Smooth muscle cell (in vitro differentiated cells): ENCODE data around the gene ACOT7. TPM values are rescaled to one million over a fixed set of nuclear protein-coding genes. Genes with fewer than 3 reads are reported as not detected.

ENCODE experiments used
- DNase-seq: peaks from one replicate; lab custom pipeline; 2025; ENCODE audit not compliant: unreplicated experiment; lab: John Stamatoyannopoulos, UW
- H2AFZ ChIP-seq: fragments of 200-600 bp; sonication (generic); 2 replicates; pipeline ENCODE4 v1.6.0; 2016; ENCODE audit warnings: antibody characterized with exemption, low read depth, mild to moderate bottlenecking
- H3F3A ChIP-seq: fragments of 200-600 bp; sonication (generic); 2 replicates; pipeline ENCODE4 v1.6.0; 2017; ENCODE audit warnings: antibody characterized with exemption, low read depth
- H3K27ac ChIP-seq: fragments of 200-600 bp; sonication (generic); 2 replicates; pipeline ENCODE4 v1.5.1; 2016; ENCODE audit warnings: low read depth, mild to moderate bottlenecking
- H3K27me3 ChIP-seq: fragments of 200-600 bp; sonication (generic); 2 replicates; pipeline ENCODE4 v1.6.1; 2016; ENCODE audit warnings: low read depth, mild to moderate bottlenecking
- H3K36me3 ChIP-seq: fragments of 200-600 bp; sonication (generic); 2 replicates; pipeline ENCODE4 v1.5.1; 2016; ENCODE audit warnings: low read depth
- H3K4me1 ChIP-seq: fragments of 200-600 bp; sonication (generic); 2 replicates; pipeline ENCODE4 v1.5.1; 2016; ENCODE audit warnings: low read depth
- H3K4me2 ChIP-seq: fragments of 200-600 bp; sonication (generic); 2 replicates; pipeline ENCODE4 v1.6.0; 2016; ENCODE audit warnings: mild to moderate bottlenecking
- H3K4me3 ChIP-seq: fragments of 200-600 bp; sonication (generic); 2 replicates; pipeline ENCODE4 v1.5.1; 2016; ENCODE audit warnings: mild to moderate bottlenecking
- H3K79me2 ChIP-seq: fragments of 200-600 bp; sonication (generic); 2 replicates; pipeline ENCODE4 v1.6.0; 2016; ENCODE audit warnings: low read depth, mild to moderate bottlenecking
- H3K9ac ChIP-seq: fragments of 200-600 bp; sonication (generic); 2 replicates; pipeline ENCODE4 v1.6.0; 2016; ENCODE audit warnings: low read depth
- H3K9me3 ChIP-seq: fragments of 200-600 bp; sonication (generic); replicated peaks from 2 replicates; pipeline ENCODE4 v1.5.1; 2016; ENCODE audit warnings: low read depth
- H4K20me1 ChIP-seq: fragments of 200-600 bp; sonication (generic); 2 replicates; pipeline ENCODE4 v1.6.0; 2016; ENCODE audit warnings: low read depth
- WGBS: methylation state at CpG from one replicate; pipeline ENCODE4 v1.1.7; 2016; ENCODE audit warnings: low lambda C conversion rate; 5-methylcytosine and 5-hydroxymethylcytosine counted together
- polyA plus RNA-seq: library from polyadenylated mRNA; unstranded; fragments of >200 nt; fragmentation: Nextera tagmentation; extraction: Ambion mirVana; gene quantifications from 2 replicates; pipeline ENCODE4 v1.2.1, GENCODE V29; 2016
- total RNA-seq: library from RNA; depleted of rRNA; stranded (reverse); fragments of >200 nt; gene quantifications from 2 replicates; pipeline ENCODE4 v1.2.3, GENCODE V29; 2014
- TF ChIP-seq, protein P1 (sequence below): fragments of 200-600 bp; sonication (generic); IDR thresholded peaks from 2 replicates; pipeline ENCODE4 v1.5.1; 2017; ENCODE audit warnings: borderline replicate concordance, mild to moderate bottlenecking, antibody characterized with exemption; ENCODE audit not compliant: insufficient read depth, poor library complexity, severe bottlenecking

Gene ACOT7
- total and polyA plus RNA-seq, 2 experiments from 2014 or later = 19.5 to 53.8 TPM

DNA sequence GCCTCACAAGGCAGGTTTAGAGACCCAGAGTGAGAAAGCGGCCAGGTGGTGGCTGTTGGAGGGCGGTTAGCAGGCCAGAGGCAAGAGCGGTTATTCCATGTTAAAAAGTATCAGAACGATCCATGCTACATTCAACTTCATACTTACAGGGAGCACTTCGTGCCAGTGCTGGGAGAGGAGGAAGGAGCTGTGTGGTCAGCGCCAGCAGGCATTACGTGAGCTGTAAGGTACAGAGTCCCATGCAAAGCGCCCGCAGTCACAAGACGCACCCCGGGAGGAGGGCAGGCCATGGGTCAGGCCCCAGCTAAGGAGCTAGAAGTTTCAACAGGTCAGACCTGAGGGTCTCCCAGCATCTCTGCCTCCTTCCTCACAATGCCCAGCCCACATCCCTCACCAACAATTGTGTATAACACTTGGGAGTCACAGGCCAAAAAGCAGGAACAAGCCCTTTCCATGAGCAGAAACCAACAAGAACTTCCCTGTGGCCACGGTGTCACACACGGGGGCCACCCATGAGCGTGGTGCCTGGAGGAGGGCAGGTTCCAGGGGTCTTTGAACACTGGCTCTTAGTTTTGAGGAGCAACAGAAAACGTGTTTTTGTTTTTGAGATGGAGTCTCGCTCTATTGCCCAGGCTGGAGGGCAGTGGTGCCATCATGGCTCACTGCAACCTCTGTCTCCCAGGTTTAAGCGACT lies 110.8 kb downstream of the ACOT7 start:
- Histone ChIP-seq H3F3A (no peaks in the 10 kb centered on the region), H4K20me1 (no peaks in the 10 kb centered on the region), H3K4me1 (no peaks in the 10 kb centered on the region), H3K4me2 (no peak overlapping the region), H3K9ac (no peak overlapping the region), H3K79me2 (no peaks in the 10 kb centered on the region), H3K27me3 (no peaks in the 10 kb centered on the region), H3K27ac (no peak overlapping the region), H3K9me3 (no peaks in the 10 kb centered on the region), H3K4me3 (no peak overlapping the region), H3K36me3 (no peaks in the 10 kb centered on the region), H2AFZ (no peak overlapping the region)
- 98% methylated on average over 17 of the region's 17 CpGs for WGBS
- DNase-seq = no peak
- TF ChIP-seq, protein P1, sequence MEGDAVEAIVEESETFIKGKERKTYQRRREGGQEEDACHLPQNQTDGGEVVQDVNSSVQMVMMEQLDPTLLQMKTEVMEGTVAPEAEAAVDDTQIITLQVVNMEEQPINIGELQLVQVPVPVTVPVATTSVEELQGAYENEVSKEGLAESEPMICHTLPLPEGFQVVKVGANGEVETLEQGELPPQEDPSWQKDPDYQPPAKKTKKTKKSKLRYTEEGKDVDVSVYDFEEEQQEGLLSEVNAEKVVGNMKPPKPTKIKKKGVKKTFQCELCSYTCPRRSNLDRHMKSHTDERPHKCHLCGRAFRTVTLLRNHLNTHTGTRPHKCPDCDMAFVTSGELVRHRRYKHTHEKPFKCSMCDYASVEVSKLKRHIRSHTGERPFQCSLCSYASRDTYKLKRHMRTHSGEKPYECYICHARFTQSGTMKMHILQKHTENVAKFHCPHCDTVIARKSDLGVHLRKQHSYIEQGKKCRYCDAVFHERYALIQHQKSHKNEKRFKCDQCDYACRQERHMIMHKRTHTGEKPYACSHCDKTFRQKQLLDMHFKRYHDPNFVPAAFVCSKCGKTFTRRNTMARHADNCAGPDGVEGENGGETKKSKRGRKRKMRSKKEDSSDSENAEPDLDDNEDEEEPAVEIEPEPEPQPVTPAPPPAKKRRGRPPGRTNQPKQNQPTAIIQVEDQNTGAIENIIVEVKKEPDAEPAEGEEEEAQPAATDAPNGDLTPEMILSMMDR = no peak

DNA sequence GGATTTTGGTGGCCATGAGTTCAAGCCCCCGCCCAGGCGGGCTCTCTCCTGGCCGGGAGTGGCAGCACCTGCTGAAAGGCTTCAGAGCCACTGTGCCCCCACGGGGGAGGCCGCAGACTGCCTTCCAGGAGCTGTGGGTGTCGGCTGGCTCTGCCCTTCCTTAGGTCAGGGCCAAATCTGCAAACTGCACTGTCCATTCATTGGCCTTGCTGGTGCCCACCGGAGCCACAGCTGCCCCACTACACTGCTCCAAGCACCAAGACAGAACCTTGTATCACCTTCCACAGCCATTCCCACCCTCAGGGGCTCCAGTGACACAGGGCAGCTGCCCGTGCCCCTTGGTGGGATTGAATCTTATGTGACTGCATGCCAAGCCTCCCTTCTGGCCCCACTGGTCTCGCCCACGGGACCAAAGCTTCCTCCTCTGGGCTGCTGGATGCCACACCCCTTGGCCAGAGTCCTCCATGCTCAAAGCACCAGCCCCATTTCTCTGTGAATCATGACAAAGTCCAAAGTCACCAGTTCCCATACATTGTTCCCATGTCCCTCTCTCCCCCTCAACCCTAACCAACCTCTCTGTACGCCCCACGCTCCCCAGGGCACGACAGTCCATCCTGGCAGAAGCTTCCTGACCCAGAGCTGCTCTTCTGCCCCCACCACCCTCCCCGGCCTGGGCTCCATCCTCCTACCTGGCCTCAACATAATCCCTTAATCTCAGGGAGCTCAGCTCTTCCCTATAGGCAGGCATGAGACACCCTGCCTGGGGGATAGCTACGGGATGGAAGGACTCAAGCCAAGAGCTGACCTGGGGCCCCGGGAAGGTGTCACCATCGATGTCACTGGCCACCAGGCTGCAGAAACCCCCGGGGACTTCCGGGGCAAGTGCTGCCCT lies 111.8 kb downstream of the ACOT7 start:
- no peak overlapping the region for H3K4me3 ChIP-seq
- no peaks in the 10 kb centered on the region for H3K27me3 ChIP-seq
- H3K4me2 ChIP-seq = no peak overlapping the region
- no peaks in the 10 kb centered on the region for H3K36me3 ChIP-seq
- no peaks in the 10 kb centered on the region for H3F3A ChIP-seq
- no peak overlapping the region for H2AFZ ChIP-seq
- H3K9me3 ChIP-seq = no peaks in the 10 kb centered on the region
- TF ChIP-seq, protein P1 = no peak
- no peaks in the 10 kb centered on the region for H4K20me1 ChIP-seq
- no peak overlapping the region for H3K27ac ChIP-seq
- no peaks in the 10 kb centered on the region for H3K79me2 ChIP-seq
- WGBS = 89% methylated on average over 19 of the region's 19 CpGs
- no peak for DNase-seq
- no peak overlapping the region for H3K9ac ChIP-seq
- no peaks in the 10 kb centered on the region for H3K4me1 ChIP-seq

DNA sequence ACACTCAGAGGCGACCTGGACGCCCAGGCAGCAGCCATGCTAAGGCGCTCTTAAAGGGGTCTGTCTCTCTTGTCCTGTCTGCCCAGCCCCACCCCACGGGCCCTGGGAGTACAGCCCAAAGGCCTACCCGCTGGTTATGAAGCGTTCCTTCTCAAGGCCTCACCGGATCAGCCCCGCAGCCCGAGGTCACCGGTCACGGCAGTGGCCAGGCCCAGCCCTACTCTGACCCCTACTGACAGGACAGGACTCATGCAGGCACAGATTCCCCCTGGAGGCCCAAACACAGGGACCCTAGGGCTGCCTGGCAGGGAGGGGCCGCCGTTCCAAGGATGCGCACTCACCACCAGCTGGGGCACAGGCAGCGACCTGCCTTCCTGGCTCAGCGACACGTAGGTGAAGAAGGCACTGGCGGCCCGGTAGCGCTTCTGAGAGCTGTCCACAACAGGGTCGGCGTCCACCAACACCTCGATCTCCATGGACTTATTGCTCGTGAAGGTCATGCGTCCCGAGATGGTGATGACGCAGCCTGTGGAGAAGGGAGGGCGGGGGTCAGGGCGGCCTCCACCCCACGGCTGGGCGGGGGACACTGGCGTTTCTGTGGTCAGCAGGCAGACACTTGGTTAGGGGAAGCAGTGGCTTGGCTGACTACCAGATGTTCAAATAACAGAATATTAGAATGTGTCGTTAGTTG lies 112.7 kb downstream of the ACOT7 start:
- no peaks in the 10 kb centered on the region for H3K79me2 ChIP-seq
- no peaks in the 10 kb centered on the region for H3F3A ChIP-seq
- H4K20me1 ChIP-seq = no peaks in the 10 kb centered on the region
- no peaks in the 10 kb centered on the region for H3K36me3 ChIP-seq
- H3K4me1 ChIP-seq = peaks cover 4% of the 10 kb centered on the region
- H2AFZ ChIP-seq = no peak overlapping the region
- H3K27me3 ChIP-seq = no peaks in the 10 kb centered on the region
- no peaks in the 10 kb centered on the region for H3K9me3 ChIP-seq
- no peak overlapping the region for H3K9ac ChIP-seq
- DNase-seq = no peak
- no peak overlapping the region for H3K27ac ChIP-seq
- no peak overlapping the region for H3K4me2 ChIP-seq
- H3K4me3 ChIP-seq = no peak overlapping the region
- TF ChIP-seq, protein P1 = peak; percentile 32
- WGBS = 86% methylated on average over 33 of the region's 33 CpGs
